Measurements from ENCODE around the gene CTDSPL. TPM values are rescaled to one million over a fixed set of nuclear protein-coding genes. Genes with fewer than 3 reads are reported as not detected.

The CTDSPL gene
- total and polyA plus RNA-seq, 2 of the 13 experiments (the other 11 are each of a cell fraction or from before 2014, with no cell fraction given) = 26.1 to 142 TPM

- TF ChIP-seq YY1 (IDR thresholded peaks at IDR 0.05; ENCODE audit: insufficient read depth, insufficient replicate concordance, low read depth, low read length) (no peak), ZNF441 (CRISPR knock-in tag; IDR thresholded peaks at IDR 0.05; ENCODE audit: borderline replicate concordance) (no peak), ZNF644 (CRISPR knock-in tag; IDR thresholded peaks at IDR 0.05; ENCODE audit: low read depth) (no peak; the same call in 1 of the 2 replicates), SUZ12 (IDR thresholded peaks at IDR 0.05; ENCODE audit: low read depth, low read length) (no peak), PAXIP1 (CRISPR knock-in tag; conservative IDR thresholded peaks at IDR 0.05) (peak; percentile 92), DDIT3 (CRISPR knock-in tag; IDR thresholded peaks at IDR 0.05) (no peak), DNMT1 (CRISPR knock-in tag; IDR thresholded peaks at IDR 0.05) (no peak), ZNF792 (CRISPR knock-in tag; IDR thresholded peaks at IDR 0.05) (0 out of 2 replicates have a peak, but pooled peaks have one; percentile 44), NFKBIZ (CRISPR knock-in tag; IDR thresholded peaks at IDR 0.05) (no peak), IRF9 (CRISPR knock-in tag; IDR thresholded peaks at IDR 0.05; ENCODE audit: borderline replicate concordance) (0 out of 2 replicates have a peak, but pooled peaks have one; percentile 21), TEAD2 (CRISPR knock-in tag; IDR thresholded peaks at IDR 0.05) (no peak), ATF5 (CRISPR knock-in tag; IDR thresholded peaks at IDR 0.05; ENCODE audit: low read depth) (no peak), ZNF777 (CRISPR knock-in tag; IDR thresholded peaks at IDR 0.05) (no peak), HOXD1 (CRISPR knock-in tag; IDR thresholded peaks at IDR 0.05) (no peak), ZNF747 (CRISPR knock-in tag; IDR thresholded peaks at IDR 0.05; ENCODE audit: borderline replicate concordance) (peak; percentile 58; the same call in 1 of the 2 replicates), HOXA5 (CRISPR knock-in tag; IDR thresholded peaks at IDR 0.05) (no peak)
These were observed 74.3 kb downstream of the CTDSPL start (continued) for GRCh38 chr3:37935756-37936666.

All from HepG2 (cell line).